Skeletal muscle satellite cell (primary cell): Measurements from ENCODE around the gene SS18L1.

Experiments
- H3K27me3 ChIP-seq: 2 replicates; pipeline ENCODE4 v1.7.0; 2013; ENCODE audit warnings: low read length; ENCODE audit not compliant: control insufficient read depth, insufficient read depth
- H3K36me3 ChIP-seq: 2 replicates; pipeline ENCODE4 v1.7.0; 2013; ENCODE audit warnings: mild to moderate bottlenecking, control low read depth, low read length; ENCODE audit not compliant: insufficient read depth
- H3K4me1 ChIP-seq: 2 replicates; pipeline ENCODE4 v1.7.0; 2013; ENCODE audit warnings: low read length; ENCODE audit not compliant: control insufficient read depth, insufficient read depth
- H3K4me2 ChIP-seq: 2 replicates; pipeline ENCODE4 v1.7.0; 2013; ENCODE audit warnings: mild to moderate bottlenecking, low read length
- H3K4me3 ChIP-seq: 2 replicates; pipeline ENCODE4 v1.7.0; 2013; ENCODE audit warnings: low read length
- H3K9ac ChIP-seq: 2 replicates; pipeline ENCODE4 v1.7.0; 2013; ENCODE audit warnings: mild to moderate bottlenecking, low read depth, low read length, moderate library complexity
- H3K9me3 ChIP-seq: replicated peaks from 2 replicates; pipeline ENCODE4 v1.7.0; 2013; ENCODE audit warnings: mild to moderate bottlenecking, control low read depth, low read length

SS18L1 gene

GRCh38 chr20:62151835-62152364 is 8.3 kb downstream of the SS18L1 start:
- Histone ChIP-seq H3K4me1 (peaks cover 11% of the 10 kb centered on the region), H3K36me3 (peaks cover 18% of the 10 kb centered on the region), H3K4me3 (no peak overlapping the region), H3K27me3 (no peaks in the 10 kb centered on the region), H3K9me3 (no peaks in the 10 kb centered on the region), H3K4me2 (no peak overlapping the region), H3K9ac (no peak overlapping the region)

GRCh38 chr20:62155428-62156253 is 12.1 kb downstream of the SS18L1 start:
- H3K36me3 ChIP-seq, result peaks cover 23% of the 10 kb centered on the region
- no peak overlapping the region for H3K9ac ChIP-seq
- H3K27me3 ChIP-seq, result no peaks in the 10 kb centered on the region
- H3K4me2 ChIP-seq, result no peak overlapping the region
- no peak overlapping the region for H3K4me3 ChIP-seq
- H3K4me1 ChIP-seq, result peaks cover 23% of the 10 kb centered on the region
- no peaks in the 10 kb centered on the region for H3K9me3 ChIP-seq

- Histone ChIP-seq H3K27me3 (no peaks in the 10 kb centered on the region), H3K4me1 (peaks cover 28% of the 10 kb centered on the region), H3K4me2 (no peak overlapping the region), H3K4me3 (no peak overlapping the region), H3K9ac (no peak overlapping the region), H3K9me3 (no peaks in the 10 kb centered on the region), H3K36me3 (peaks cover 23% of the 10 kb centered on the region)
Observed at GRCh38 chr20:62156254-62156556, 12.6 kb downstream of the SS18L1 start.

- H3K9me3 ChIP-seq, result no peaks in the 10 kb centered on the region
- peaks cover 34% of the 10 kb centered on the region for H3K4me1 ChIP-seq
- no peak overlapping the region for H3K4me3 ChIP-seq
- no peak overlapping the region for H3K9ac ChIP-seq
- no peaks in the 10 kb centered on the region for H3K27me3 ChIP-seq
- no peak overlapping the region for H3K4me2 ChIP-seq
- peaks cover 28% of the 10 kb centered on the region for H3K36me3 ChIP-seq
Observed at GRCh38 chr20:62156592-62157386, 13.2 kb downstream of the SS18L1 start.

- no peak overlapping the region for H3K4me3 ChIP-seq
- no peak overlapping the region for H3K4me2 ChIP-seq
- H3K27me3 ChIP-seq, result no peaks in the 10 kb centered on the region
- peaks cover 37% of the 10 kb centered on the region for H3K4me1 ChIP-seq
- no peak overlapping the region for H3K9ac ChIP-seq
- peaks cover 30% of the 10 kb centered on the region for H3K36me3 ChIP-seq
- H3K9me3 ChIP-seq, result no peaks in the 10 kb centered on the region
Observed at GRCh38 chr20:62157387-62158087, 14.0 kb downstream of the SS18L1 start.

GRCh38 chr20:62158088-62158400 is 14.5 kb downstream of the SS18L1 start:
- Histone ChIP-seq H3K36me3 (peaks cover 32% of the 10 kb centered on the region), H3K4me2 (no peak overlapping the region), H3K27me3 (no peaks in the 10 kb centered on the region), H3K4me1 (peaks cover 37% of the 10 kb centered on the region), H3K4me3 (no peak overlapping the region), H3K9me3 (no peaks in the 10 kb centered on the region), H3K9ac (no peak overlapping the region)

- Histone ChIP-seq H3K4me1 (peaks cover 37% of the 10 kb centered on the region), H3K9ac (no peak overlapping the region), H3K4me3 (no peak overlapping the region), H3K36me3 (peaks cover 31% of the 10 kb centered on the region), H3K9me3 (no peaks in the 10 kb centered on the region), H3K27me3 (no peaks in the 10 kb centered on the region), H3K4me2 (no peak overlapping the region)
Observed at GRCh38 chr20:62158541-62158940, 15.0 kb downstream of the SS18L1 start.

GRCh38 chr20:62159052-62159451 is 15.5 kb downstream of the SS18L1 start:
- H3K36me3 ChIP-seq, result peaks cover 29% of the 10 kb centered on the region
- peaks cover 37% of the 10 kb centered on the region for H3K4me1 ChIP-seq
- no peak overlapping the region for H3K4me3 ChIP-seq

GRCh38 chr20:62159839-62160238 is 16.3 kb downstream of the SS18L1 start:
- Histone ChIP-seq H3K9me3 (no peaks in the 10 kb centered on the region), H3K27me3 (no peaks in the 10 kb centered on the region), H3K9ac (no peak overlapping the region), H3K36me3 (peaks cover 32% of the 10 kb centered on the region), H3K4me2 (no peak overlapping the region), H3K4me3 (no peak overlapping the region), H3K4me1 (peaks cover 37% of the 10 kb centered on the region)

More at GRCh38 chr20:62159052-62159451, 15.5 kb downstream of the SS18L1 start:
- Histone ChIP-seq H3K4me2 (no peak overlapping the region), H3K27me3 (no peaks in the 10 kb centered on the region), H3K9ac (no peak overlapping the region), H3K9me3 (no peaks in the 10 kb centered on the region)

- Histone ChIP-seq H3K9ac (no peak overlapping the region), H3K4me3 (no peak overlapping the region), H3K36me3 (peaks cover 36% of the 10 kb centered on the region), H3K9me3 (no peaks in the 10 kb centered on the region), H3K27me3 (no peaks in the 10 kb centered on the region), H3K4me2 (no peak overlapping the region), H3K4me1 (peaks cover 36% of the 10 kb centered on the region)
Observed at GRCh38 chr20:62160253-62160652, 16.7 kb downstream of the SS18L1 start.

GRCh38 chr20:62160876-62161275 is 17.3 kb downstream of the SS18L1 start:
- Histone ChIP-seq H3K9me3 (no peaks in the 10 kb centered on the region), H3K4me1 (peaks cover 31% of the 10 kb centered on the region), H3K36me3 (peaks cover 41% of the 10 kb centered on the region), H3K9ac (no peak overlapping the region), H3K4me2 (peak overlapping the region; percentile 76), H3K4me3 (peak overlapping the region; percentile 22), H3K27me3 (no peaks in the 10 kb centered on the region)
